Endothelial cell of umbilical vein (primary cell): ENCODE results near the gene ARHGEF40. TPM values are rescaled to one million over a fixed set of nuclear protein-coding genes. Genes with fewer than 3 reads are reported as not detected.

ENCODE experiments used
- BruUV-seq: library from RNA; stranded (reverse); fragments of 400-500 nt; replicated peaks from 2 replicates; lab custom pipeline; 2021; lab: Mats Ljungman, UMichigan
- CTCF ChIA-PET: fragments of 300-600, 350-600 bp; sonication (Branson Sonifier 250); formaldehyde crosslinking; loops from one replicate; lab custom pipeline; 2021; ENCODE audit warnings: antibody characterized with exemption, inconsistent platforms; lab: Charles Lee
- POLR2A ChIA-PET: fragments of 300-600, 350-600 bp; sonication (Branson Sonifier 250); formaldehyde crosslinking; loops from one replicate; lab custom pipeline; 2021; ENCODE audit warnings: antibody characterized with exemption, inconsistent platforms; lab: Charles Lee
- DNase-seq: peaks from one replicate; pipeline ENCODE4 v3.0.0-alpha.2; 2011; ENCODE audit warnings: low read depth, low spot score
- FAIRE-seq: peaks from 2 replicates; lab custom pipeline; 2011; peaks lifted over from hg19 to GRCh38; lab: Jason Lieb, UNC
- H2AFZ ChIP-seq: 2 replicates; pipeline ENCODE4 v1.6.0; 2012; ENCODE audit warnings: low read depth, low read length, control low read depth, inconsistent platforms
- H3K27ac ChIP-seq: 2 replicates; pipeline ENCODE4 v1.5.1; 2011; ENCODE audit warnings: low read depth, mild to moderate bottlenecking, control low read depth, low read length, moderate library complexity; ENCODE audit not compliant: insufficient read depth
- H3K27me3 ChIP-seq, 2 experiments: 2 replicates each; pipeline versions ENCODE4 v1.6.0 to v1.6.1; 2011; ENCODE audit warnings: low read length in 2 of 2, mixed read lengths in 1 of 2; ENCODE audit not compliant: control insufficient read depth in 2 of 2, insufficient read depth in 2 of 2
- H3K36me3 ChIP-seq, 2 experiments: 2 replicates in 1 of 2; 3 replicates in 1 of 2; pipeline ENCODE4 v1.5.1; 2011; ENCODE audit warnings: low read length in 2 of 2, mild to moderate bottlenecking in 1 of 2, moderate library complexity in 1 of 2; ENCODE audit not compliant: control insufficient read depth in 2 of 2, insufficient read depth in 2 of 2; ENCODE audit errors: extremely low read depth in 1 of 2
- H3K4me1 ChIP-seq: 3 replicates; pipeline ENCODE4 v1.5.1; 2011; ENCODE audit warnings: mild to moderate bottlenecking, low read length; ENCODE audit not compliant: control insufficient read depth, insufficient read depth; ENCODE audit errors: extremely low read depth
- H3K4me2 ChIP-seq: 2 replicates; pipeline ENCODE4 v1.6.1; 2011; ENCODE audit warnings: low read length, control low read depth, mixed read lengths; ENCODE audit not compliant: insufficient read depth
- H3K4me3 ChIP-seq, 3 experiments: fragments of 200-600 bp in 1 of 3; sonication (generic), shearing (Covaris generic) in 1 of 3; replicated peaks in 1 of 3; 2 replicates each; pipeline ENCODE4 v1.5.1; 2011 to 2016; ENCODE audit warnings: control low read depth in 3 of 3, low read length in 3 of 3, mild to moderate bottlenecking in 2 of 3, inconsistent platforms in 1 of 3, low read depth in 1 of 3, moderate library complexity in 1 of 3; ENCODE audit not compliant: insufficient read depth in 1 of 3
- H3K79me2 ChIP-seq: 2 replicates; pipeline ENCODE4 v1.6.0; 2012; ENCODE audit warnings: low read length, inconsistent platforms; ENCODE audit not compliant: control insufficient read depth, insufficient read depth
- H3K9ac ChIP-seq: replicated peaks from 2 replicates; pipeline ENCODE3; 2011; ENCODE audit warnings: low read length, control low read depth; ENCODE audit not compliant: insufficient read depth; ENCODE audit errors: extremely low read depth
- H3K9me1 ChIP-seq: replicated peaks from 3 replicates; pipeline ENCODE4 v1.6.0; 2011; ENCODE audit warnings: mild to moderate bottlenecking, low read length; ENCODE audit not compliant: control insufficient read depth, insufficient read depth; ENCODE audit errors: extremely low read depth
- H3K9me3 ChIP-seq: replicated peaks from 2 replicates; pipeline ENCODE4 v1.5.1; 2012; ENCODE audit warnings: low read length, inconsistent platforms; ENCODE audit not compliant: control insufficient read depth, insufficient read depth
- H4K20me1 ChIP-seq: replicated peaks from 2 replicates; pipeline ENCODE3; 2011; ENCODE audit warnings: mild to moderate bottlenecking, low read length; ENCODE audit not compliant: control insufficient read depth, insufficient read depth; ENCODE audit errors: extremely low read depth
- EZH2 ChIP-seq: IDR thresholded peaks from 2 replicates; pipeline ENCODE4 v1.6.1; 2012; ENCODE audit warnings: borderline replicate concordance, low read depth, mild to moderate bottlenecking, moderate library complexity, low read length, inconsistent platforms; ENCODE audit not compliant: severe bottlenecking
- GATA2 ChIP-seq: IDR thresholded peaks from 2 replicates; pipeline ENCODE4 v1.7.0; 2011; ENCODE audit warnings: low read depth, mild to moderate bottlenecking, moderate library complexity, mixed read lengths, low read length; ENCODE audit not compliant: insufficient read length, insufficient read depth
- JUN ChIP-seq: IDR thresholded peaks from 2 replicates; pipeline ENCODE4 v1.6.1; 2011; ENCODE audit warnings: borderline replicate concordance, low read depth; ENCODE audit not compliant: insufficient read length, insufficient read depth
- MAX ChIP-seq: IDR thresholded peaks from 2 replicates; pipeline ENCODE4 v1.6.1; 2011; ENCODE audit not compliant: insufficient read depth, insufficient read length
- MYC ChIP-seq: IDR thresholded peaks from one replicate; pipeline ENCODE4 v1.6.1; 2011; ENCODE audit warnings: mild to moderate bottlenecking, low read depth, low read length
- POLR2AphosphoS5 ChIP-seq: IDR thresholded peaks from 2 replicates; pipeline ENCODE4 v1.6.1; 2012; ENCODE audit warnings: low read depth, mild to moderate bottlenecking, control low read depth, low read length, moderate library complexity; ENCODE audit not compliant: insufficient read depth
- dilution Hi-C: fragments of 300-500 bp; cut with MboI; formaldehyde crosslinking; loops from one replicate; pipeline ENCODE4 v1.15.0; 2019; ENCODE audit warnings: low sequenced_read_pairs; ENCODE audit not compliant: extremely low pct_ligation_motif_present
- intact Hi-C: fragments of 100-400 bp; cut with micrococcal nuclease; formaldehyde crosslinking; loops from one replicate; pipeline ENCODE4 v1.10.0; 2022
- polyA plus RNA-seq, 4 experiments: library from polyadenylated mRNA; depleted of rRNA in 3 of 4; stranded (reverse) in 3 of 4; unstranded in 1 of 4; fragments of >200 nt; gene quantifications; 2 replicates each; pipeline versions ENCODE4 v1.2.1 to v1.2.3, GENCODE V29; 2011 to 2012; ENCODE audit warnings: missing spikeins in 1 of 4
- total RNA-seq: library from RNA; stranded (reverse); gene quantifications from 2 replicates; pipeline ENCODE4 v1.2.3, GENCODE V29; 2021
- TF ChIP-seq, protein P1 (sequence below), 2 donors: IDR thresholded peaks; 1 replicate in 1 of 2; 2 replicates in 1 of 2; pipeline ENCODE4 v1.5.1; 2011; ENCODE audit warnings: low read length in 2 of 2, mild to moderate bottlenecking in 2 of 2, moderate library complexity in 2 of 2, control low read depth in 1 of 2, inconsistent platforms in 1 of 2, low read depth in 1 of 2; ENCODE audit not compliant: insufficient read depth in 1 of 2; ENCODE audit errors: extremely low read depth in 1 of 2

The ARHGEF40 gene
- total and polyA plus RNA-seq, 2 donors (not counting 3 experiments of a cell fraction or from before 2014, with no cell fraction given), result 2.6 to 19.9 TPM

- Histone ChIP-seq H3K9me3 (no peaks in the 10 kb centered on the region), H3K9me1 (no peaks in the 10 kb centered on the region), H3K4me3 (no peak overlapping the region), H2AFZ (no peak overlapping the region), H3K36me3 (no peaks in the 10 kb centered on the region), H3K79me2 (no peaks in the 10 kb centered on the region), H4K20me1 (no peaks in the 10 kb centered on the region), H3K9ac (no peak overlapping the region), H3K4me2 (no peak overlapping the region), H3K27me3 (peaks cover 46 to 53% of the 10 kb centered on the region in 2 experiments), H3K27ac (no peak overlapping the region), H3K4me1 (no peaks in the 10 kb centered on the region)
- intact Hi-C loops (no loop called here), dilution Hi-C loops (no loop called here)
- no peak for FAIRE-seq
- DNase-seq, result no peak
- ChIA-PET POLR2A (no interaction called here), CTCF (interaction anchor here (1.7 kb wide), 1 partner anchor 12 kb away, joined by 13 read pairs; no protein-coding TSS in a partner anchor)
- BruUV-seq, result no TSS peak
- TF ChIP-seq GATA2 (no peak), MAX (no peak), EZH2 (no peak), MYC (no peak), POLR2AphosphoS5 (no peak), JUN (no peak)
- TF ChIP-seq, protein P1, sequence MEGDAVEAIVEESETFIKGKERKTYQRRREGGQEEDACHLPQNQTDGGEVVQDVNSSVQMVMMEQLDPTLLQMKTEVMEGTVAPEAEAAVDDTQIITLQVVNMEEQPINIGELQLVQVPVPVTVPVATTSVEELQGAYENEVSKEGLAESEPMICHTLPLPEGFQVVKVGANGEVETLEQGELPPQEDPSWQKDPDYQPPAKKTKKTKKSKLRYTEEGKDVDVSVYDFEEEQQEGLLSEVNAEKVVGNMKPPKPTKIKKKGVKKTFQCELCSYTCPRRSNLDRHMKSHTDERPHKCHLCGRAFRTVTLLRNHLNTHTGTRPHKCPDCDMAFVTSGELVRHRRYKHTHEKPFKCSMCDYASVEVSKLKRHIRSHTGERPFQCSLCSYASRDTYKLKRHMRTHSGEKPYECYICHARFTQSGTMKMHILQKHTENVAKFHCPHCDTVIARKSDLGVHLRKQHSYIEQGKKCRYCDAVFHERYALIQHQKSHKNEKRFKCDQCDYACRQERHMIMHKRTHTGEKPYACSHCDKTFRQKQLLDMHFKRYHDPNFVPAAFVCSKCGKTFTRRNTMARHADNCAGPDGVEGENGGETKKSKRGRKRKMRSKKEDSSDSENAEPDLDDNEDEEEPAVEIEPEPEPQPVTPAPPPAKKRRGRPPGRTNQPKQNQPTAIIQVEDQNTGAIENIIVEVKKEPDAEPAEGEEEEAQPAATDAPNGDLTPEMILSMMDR (IDR thresholded peaks at IDR 0.05; ENCODE audit: extremely low read depth in 1 of 2, insufficient read depth in 1 of 2, low read depth in 1 of 2, low read length in 2 of 2), result no peak
These were observed 43.2 kb upstream of the ARHGEF40 start for GRCh38 chr14:21026988-21027315.
